Stimulated activated naive CD4-positive, alpha-beta T cell treated with Interleukin-2 at 50 U/mL for 16 hours (primary cell): ENCODE results near the gene WDR7.

Experiments used
- DNase-seq: peaks from one replicate; lab custom pipeline; 2025; lab: John Stamatoyannopoulos, UW

WDR7 gene

DNA sequence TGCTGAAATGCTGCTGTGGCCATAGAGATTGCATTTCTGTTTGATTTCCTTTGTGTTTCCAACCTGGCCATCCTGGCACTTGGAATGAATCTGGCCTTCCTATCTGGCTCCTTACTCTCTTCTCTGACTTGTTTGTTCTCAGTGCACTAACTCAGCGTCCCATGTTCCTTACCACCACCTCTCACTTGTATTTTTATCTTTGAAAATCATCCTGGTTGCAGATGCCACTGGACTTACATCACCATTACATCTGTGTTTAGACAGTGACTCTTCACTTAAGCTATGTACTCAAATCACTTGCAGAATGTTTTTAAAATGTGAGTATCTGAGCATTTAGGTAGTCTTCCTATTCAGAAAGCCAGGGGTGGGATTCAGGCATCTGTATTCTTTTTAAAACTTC, 239.5 kb downstream of the WDR7 start:
- DNase-seq: no peak

DNA sequence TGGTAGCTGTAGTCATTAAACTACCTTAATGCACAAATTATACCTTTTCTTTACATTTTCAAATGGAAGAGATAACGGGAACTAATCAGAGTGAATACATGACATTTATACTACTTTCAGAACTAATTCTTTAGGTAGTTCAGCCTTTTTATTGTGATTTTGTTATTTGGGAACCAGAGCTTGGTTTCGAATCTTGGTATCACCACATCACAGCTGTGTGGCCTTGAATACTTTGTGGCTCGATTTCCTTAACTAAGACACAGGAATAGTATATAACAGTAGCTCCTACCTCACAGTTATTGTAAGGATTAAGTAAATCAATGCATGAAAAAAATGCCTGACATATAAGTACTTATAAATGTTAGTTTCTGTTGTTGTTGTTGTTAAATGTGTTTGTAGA, 240.0 kb downstream of the WDR7 start:
- DNase-seq: no peak

DNA sequence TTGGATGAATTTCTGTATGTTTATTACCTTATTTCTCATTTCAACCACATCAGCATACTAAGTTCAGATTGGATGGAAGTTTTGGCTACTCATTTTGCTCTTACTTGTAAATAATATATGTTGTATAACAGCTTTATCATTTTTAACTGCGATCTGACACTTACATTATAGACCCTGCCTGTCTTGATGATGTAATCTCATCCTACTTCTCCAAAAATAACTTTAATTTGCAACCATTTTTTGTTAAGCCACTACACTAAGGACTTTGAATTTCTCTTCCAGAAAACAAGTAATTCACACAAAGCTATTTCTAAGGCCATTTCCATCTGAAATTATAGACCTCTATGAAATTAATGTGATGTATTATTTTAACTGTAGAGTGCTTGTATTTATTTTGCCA, 240.7 kb downstream of the WDR7 start:
- no peak for DNase-seq

DNA sequence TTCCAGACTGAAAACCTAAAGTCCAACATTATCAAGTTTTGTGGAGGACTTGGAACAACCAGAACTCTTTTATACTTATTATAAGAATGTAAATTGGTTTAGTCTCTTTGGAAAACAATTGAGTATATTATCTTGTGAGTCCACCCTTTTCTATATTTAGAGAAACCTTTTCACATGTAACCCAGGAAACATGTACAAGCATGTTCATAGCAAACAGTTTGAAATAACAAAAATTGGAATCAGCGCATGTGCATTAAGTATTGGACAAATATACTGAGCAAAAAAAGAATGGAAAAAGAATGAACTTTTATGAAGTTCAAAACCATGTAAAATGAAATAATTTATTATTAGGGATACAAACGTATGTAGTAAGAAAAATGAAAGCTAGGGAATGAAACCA, 246.0 kb downstream of the WDR7 start:
- DNase-seq: no peak

DNA sequence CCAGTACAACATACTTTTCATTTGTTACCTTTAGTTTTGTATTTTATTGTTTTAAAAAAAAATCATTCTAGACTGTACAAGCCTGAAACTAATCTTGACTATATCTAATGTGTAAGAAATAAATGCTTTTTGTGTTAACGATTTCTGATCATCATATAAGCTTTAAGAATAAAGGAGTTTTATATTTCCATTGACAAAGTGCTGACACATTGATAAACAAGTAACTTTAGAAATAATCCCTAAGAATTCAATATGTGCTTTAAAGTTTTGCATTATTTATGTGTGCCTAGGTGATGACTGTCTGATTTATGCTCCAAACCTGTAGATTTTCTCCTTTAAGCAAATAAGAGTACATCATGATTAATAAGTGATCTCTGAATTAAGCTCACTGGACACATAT, 248.5 kb downstream of the WDR7 start:
- no peak for DNase-seq

DNA sequence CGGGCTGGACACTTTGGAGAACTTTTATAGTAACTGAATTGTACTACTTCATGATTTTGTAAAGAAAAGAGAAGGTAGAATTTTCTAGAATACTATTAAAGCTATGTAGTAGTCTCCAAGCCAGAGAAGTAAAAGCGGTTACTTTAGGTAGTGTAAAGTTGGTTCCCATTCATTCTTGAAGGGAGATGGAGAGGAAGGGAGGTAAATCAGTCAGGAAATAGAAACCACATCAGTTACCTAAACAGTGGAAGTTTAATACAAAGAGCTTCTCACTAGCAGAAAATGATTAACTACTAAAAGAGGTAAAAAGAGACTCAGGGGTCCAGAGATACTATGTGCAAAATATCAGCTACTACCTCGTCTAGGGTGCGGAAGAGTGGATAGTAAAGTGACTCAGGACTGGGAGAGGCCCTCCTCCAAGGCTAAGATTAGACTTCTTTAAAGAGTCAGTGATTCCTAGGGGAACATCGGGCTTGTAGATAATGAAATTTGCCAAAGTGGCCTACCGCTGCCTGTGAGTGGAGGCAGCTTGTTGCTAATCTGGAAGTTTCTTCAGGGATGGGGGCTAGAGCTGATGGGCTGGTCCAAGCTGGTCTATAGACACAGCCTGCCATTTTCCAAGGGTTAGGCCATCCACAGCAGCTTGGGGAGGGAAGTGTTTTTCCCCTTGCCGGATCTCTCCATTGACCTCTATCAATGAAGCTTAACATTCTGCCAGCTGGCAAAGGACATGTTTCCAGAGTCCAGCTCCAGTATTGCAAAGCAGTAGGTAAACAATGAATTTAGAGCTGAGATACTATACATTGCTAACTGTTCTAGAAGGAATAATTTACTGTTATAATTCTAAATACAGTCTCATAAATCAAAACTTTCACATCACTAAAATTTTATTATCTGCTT, 249.3 kb downstream of the WDR7 start:
- no peak for DNase-seq

DNA sequence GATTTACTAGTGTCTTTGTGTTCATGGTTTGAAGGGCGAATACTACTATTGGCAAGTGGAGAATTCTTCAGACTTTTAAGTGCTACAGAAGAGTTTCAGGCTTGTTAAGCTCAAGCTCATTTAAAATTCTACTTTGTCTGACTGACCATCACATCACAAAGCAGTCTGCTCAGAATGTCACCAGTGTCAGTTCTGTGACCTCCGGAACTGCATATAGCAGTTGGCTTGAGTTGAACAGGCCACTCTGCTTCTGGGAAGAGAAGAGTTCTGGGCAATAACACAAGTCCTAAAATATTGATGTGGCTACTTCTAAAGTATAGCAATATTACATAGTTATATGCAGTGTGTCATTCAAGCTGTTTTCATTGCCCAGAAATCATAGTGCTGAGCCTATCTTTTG, 250.8 kb downstream of the WDR7 start:
- no peak for DNase-seq

DNA sequence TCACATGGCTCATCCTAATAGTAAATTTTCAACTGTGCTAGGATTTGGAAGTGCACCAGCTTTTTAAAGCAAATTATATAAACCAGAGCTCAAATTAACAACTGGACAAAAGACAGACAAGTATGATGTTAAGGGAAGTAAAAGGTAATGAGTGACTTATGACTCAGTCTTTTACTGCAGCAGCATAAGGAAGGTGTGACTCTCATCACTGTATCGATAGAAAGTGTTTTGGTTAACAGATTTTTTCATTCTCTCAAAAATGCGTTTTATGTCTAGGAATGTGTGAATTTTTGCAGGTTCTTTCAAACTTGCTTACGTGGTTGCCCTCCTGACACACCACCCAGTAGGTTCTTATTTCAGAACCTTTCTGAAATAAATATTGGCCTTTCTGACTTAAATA, 251.5 kb downstream of the WDR7 start:
- DNase-seq: no peak

DNA sequence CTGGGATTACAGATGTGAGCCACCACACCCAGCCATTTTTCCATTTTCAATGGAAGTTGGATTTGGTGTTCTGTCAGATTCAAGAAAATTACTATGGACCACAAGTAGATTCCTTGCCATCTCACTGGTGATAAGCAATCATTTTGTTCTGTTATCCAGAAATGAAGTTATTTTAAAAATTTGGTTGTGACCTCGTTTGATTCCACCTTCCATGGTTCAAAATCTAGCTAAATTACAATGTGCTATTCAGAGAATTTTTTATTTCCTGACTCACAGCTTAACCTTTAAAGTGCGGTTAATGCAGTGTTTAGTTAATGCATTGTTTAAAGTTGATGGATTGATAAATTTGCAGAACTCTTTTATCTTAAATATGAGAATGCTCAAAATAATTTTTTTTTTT, 252.5 kb downstream of the WDR7 start:
- DNase-seq: no peak

DNA sequence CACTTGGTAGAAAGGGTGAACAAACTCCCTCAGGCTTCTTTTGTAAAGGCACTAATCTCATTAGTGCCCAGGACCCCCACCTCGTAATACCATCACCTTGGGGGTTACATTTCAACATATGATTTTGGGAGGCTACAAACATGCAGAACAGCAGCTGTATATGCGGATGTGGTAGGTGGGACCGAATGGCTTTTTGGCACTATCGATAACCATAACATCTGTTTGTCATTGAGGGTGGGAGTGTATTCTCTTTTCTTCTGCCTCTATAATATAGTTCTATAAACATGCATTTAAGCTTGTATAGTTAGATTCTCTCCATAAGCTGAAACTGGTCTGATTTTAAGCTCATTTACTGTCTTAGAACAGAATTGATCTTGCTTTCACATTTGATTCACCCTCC, 256.6 kb downstream of the WDR7 start:
- no peak for DNase-seq

DNA sequence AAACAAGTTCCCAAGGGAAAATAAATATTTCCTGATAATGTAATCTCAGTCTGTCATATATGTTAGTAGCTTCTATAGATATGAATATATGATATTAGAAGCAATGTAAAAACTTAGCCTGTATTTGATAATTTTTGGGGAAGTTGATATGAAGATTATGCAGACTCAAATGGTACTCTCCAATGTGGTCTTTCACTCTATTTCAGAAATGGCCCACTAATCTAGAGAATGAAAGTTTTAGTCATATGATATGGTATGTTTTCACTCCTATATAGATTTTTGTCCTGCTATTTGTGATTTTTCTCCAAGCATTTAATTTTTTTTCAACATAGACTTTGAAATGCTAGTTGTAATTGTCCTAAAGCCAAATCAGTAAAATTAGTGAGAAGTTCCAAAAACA, 259.1 kb downstream of the WDR7 start:
- no peak for DNase-seq

DNA sequence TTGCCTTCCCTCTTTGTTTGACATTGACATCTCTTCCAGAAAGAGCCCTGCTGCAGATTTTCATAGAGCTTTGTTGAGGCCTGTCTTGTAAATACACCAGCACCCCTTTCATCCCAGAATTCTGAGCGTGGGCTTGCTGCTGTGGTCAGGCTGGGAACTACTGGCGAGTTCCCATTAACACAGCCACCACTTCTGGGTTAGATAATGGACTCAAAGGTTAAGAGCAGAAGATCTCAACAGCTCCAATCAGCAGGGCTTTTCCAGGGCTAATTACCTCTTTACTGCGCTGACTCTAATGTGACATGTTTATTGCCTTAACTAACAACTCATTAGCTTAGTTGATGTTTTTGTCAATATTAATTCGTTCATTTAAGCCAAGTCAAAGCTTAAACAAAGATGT, 259.8 kb downstream of the WDR7 start:
- DNase-seq: no peak

DNA sequence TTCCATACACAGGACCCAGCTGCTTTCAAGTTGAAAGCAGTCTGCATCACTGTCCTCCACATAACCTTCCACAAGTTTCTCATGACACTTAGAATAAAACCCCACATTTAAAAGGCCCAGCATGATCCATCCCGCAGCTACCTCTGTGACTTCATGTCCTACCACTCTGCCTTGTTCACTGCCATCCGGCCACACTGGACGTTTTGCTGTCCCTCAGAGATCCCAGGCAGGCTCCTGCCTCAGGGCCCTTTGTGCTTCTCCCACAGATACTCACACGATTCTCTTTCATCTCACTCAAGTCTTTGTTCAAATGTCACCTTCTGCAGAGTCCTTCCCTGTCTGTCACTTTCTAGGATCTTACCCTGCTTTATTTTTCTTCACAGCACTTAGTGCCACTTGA, 262.8 kb downstream of the WDR7 start:
- DNase-seq: no peak

DNA sequence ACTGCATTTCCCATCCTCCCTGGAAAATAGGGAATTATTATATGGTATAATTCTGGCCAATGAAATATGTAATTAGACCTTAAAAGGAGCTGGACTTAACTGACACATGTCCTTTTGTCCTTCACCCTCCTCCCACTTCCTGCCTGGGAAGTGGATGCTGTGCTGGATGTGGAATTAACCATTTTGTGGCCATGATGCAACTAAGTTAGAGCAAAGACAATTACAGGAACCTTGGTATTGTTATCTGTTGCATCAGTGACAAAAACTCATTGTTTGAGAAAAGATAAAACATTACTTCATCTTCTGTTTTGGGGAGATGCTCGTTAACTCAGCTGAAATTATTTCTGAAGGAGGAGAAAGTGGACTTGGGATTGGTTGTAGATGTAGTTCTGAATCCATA, 268.0 kb downstream of the WDR7 start:
- DNase-seq: no peak

DNA sequence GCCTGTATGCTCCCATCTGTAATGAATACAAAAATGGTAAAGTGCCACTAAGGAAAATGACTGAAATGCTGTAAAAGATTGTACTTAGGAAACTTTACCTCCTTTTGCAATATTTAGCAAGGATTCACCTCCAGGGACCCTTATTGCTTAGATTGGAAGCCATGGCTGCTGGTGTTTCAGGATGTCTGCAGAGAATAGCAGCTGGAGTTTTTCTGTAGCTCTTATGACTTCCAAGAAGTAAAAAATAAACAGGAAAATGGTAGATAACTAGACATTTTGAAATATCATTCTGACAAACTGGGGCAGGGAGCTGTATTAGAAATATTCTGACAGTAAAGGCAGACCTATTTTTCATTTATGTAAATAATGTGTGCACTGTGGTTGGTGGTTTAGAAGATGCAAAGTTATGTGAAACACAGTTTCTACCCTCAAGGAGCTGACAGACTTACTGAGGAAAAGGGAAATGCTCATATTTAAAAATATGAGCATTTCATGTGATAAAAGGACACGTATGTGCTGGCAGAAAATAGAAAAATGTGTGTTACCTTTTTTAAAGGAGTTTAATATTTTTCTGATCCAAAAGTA, 270.8 kb downstream of the WDR7 start:
- DNase-seq: no peak

DNA sequence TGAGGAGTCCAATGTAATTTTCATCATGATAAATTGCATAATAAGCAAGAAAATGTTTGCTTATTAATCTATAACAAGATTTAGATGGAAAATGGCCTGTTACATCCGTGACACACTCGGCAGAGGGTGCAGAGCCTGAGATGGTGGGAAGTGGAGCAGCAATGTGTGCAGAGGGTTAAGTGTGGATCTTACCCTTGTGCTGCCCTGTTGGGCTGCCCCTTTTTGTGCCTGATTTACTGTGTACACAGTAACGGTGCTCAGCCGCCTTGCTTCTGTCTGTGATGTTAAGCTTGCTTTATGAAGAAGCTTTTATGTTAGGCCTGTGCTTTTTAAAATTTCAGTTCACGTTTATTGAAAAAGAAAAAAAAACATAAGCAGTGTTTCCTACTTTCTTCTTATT, 275.6 kb downstream of the WDR7 start:
- DNase-seq: no peak

DNA sequence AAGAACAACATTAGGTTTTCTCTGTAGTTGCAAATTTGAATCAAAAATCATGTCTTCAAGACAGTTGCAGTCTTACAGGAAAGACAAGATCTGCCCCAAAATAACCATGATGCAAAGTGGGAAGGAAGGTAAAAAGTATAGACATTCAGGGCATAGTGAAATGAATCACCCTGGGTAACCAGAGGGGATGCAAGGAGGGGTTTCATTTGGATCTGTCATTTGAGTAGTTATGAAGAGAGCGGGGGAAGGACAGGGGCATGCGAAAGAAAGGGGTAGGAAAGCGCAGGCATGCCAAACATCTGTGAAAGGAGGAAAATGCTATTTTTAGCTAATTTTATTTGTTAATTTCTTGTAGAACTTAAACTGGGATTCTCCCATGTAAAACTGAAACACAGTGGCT, 276.6 kb downstream of the WDR7 start:
- DNase-seq: no peak

DNA sequence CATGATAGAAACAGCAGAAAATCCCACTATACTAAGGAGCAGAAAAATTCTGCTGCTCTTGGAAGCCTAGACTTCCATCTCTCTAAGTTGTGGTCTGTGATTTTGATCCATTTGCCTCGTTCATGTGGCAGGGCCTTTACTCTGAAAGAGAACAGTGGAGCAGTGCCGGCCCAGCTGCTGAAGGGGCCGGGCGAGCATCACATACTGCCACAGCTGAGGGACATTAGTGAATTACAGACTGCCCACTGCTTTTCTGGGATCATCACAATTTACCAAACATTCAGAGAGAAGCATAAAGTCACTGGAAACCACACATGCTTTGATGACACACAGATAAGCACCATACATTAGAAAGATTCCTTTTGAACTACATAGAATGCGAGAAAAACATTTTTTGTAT, 278.7 kb downstream of the WDR7 start:
- no peak for DNase-seq

DNA sequence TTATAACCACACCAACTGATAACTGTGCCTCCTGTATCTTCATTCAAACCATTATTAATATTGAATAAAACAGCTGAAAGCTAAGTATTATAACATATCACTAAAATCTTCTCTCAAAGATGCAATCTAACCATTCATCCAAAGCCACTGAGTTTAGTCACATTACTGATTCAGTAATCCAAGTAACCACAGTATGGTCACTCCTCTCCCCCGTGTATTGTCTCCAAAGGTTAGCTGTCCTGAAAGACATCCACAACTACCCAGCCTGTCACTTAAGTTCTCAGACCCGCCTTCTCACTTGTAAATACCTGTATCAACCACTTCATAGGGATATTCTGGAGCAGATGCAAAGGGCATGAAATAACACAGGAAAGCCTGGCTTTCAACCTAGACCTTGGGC, 282.3 kb downstream of the WDR7 start:
- no peak for DNase-seq

DNA sequence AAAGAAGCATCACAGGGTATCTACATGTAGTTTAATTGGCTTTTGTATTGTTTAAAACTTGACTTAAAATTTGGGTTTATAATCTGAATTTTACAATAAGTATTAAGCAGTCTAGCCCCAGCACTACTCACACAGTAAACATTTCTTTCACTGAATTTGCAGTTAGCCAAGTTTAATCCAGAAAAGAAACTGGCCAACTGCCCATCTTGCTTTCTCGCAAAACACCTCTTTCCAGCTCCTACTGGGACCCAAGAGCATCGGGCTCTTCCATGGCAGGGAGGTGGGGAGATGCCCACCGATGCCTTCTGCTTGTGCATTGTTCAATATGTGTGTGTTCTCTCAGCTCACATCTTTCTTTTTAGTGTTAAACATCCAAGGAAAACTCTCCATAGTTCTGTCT, 283.0 kb downstream of the WDR7 start:
- no peak for DNase-seq

DNA sequence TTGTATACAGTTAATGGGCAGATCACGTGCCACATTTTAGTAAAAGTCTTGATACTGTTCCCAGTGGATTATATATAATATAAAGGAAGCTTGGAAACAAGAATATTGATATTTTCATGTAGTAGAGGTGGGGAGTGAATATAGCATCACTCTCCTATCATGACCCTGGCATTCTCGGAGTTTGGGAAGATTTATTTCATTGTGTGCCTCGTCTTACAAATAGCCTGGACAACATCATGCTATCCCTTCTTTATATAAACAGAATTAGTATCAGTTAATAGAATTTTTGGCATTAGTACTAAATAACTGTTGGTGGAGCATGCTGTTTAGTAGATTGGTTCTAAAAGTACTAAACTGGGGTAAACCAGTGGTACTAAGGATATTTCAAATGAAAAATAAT, 283.7 kb downstream of the WDR7 start:
- DNase-seq: no peak

DNA sequence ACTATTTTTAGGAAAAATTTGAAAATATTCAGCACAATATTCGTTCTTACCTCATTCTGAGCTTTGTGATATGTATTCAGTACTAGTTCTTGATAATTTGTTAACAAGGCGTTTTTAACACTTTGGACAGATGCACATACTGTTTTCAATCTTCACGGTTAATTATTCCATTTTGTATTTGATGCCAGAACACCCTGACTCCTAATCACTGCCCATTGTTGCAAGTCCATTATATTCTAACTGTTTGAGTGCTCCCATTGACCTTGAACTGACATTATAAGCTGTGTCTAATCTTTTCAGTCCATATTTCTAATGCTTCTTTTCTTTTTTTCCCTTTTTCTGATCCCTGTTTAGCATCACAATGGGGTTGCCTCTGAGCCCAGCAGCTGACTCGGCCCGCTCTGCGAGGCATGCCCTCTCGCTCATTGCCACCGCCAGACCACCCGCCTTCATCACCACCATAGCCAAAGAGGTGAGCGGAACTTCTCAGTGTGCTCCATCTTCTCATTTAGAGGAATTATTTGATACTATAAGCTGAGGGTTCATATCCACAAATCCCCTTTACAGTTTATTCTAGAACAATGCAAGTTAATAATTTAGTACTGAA, 284.4 kb downstream of the WDR7 start:
- DNase-seq: no peak

DNA sequence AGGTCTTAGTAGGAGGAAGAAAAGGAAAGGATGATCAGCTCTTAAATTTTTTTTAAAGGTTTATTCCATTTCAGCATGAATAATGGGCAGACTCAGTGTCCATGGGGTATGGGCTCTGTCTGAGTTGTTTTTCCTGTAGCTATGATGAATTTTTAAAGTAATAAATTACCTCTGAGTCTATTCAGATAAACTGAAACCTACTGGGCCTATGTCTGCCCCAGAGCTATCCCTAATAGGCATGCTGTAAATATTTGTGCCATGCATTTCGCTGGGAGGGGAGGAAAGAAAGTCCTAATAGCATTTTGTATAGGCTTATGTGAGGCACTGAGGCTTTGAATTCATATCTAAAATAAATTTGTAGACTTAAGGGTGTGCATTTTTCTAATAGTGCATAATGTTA, 285.3 kb downstream of the WDR7 start:
- no peak for DNase-seq
